ENCODE results near the gene BOK. TPM values are rescaled to one million over a fixed set of nuclear protein-coding genes. Genes with fewer than 3 reads are reported as not detected.

BOK gene
- total and polyA plus RNA-seq, 4 donors, result 11.3 to 82.1 (median 44.0) TPM

- Histone ChIP-seq H3K9ac (ENCODE audit: low read depth in 1 of 2, low read length in 2 of 2) (no peak overlapping the region), H3K9me3 (ENCODE audit: control insufficient read depth in 4 of 4, low read length in 3 of 4) (no peaks in the 10 kb centered on the region), H3K36me3 (ENCODE audit: control insufficient read depth in 4 of 4, insufficient read depth in 3 of 4, low read depth in 1 of 4, low read length in 3 of 4) (peaks cover 4 to 20% (median 13%) of the 10 kb centered on the region in 4 donors), H3K4me3 (ENCODE audit: low read depth in 1 of 3, low read length in 3 of 3) (no peak overlapping the region), H3K27ac (ENCODE audit: low read depth in 1 of 2, low read length in 2 of 2) (no peak overlapping the region), H3K4me1 (ENCODE audit: control insufficient read depth in 4 of 4, insufficient read depth in 4 of 4, low read length in 3 of 4) (peaks cover 0 to 3% (median 0%) of the 10 kb centered on the region in 4 donors), H3K27me3 (ENCODE audit: control insufficient read depth in 4 of 4, insufficient read depth in 4 of 4, low read length in 3 of 4) (no peaks in the 10 kb centered on the region)
- TF ChIP-seq RXRA (IDR thresholded peaks at IDR 0.05) (no peak), MAX (IDR thresholded peaks at IDR 0.05) (no peak), JUND (IDR thresholded peaks at IDR 0.05) (no peak), RAD21 (IDR thresholded peaks at IDR 0.05) (no peak), EGR1 (IDR thresholded peaks at IDR 0.05; ENCODE audit: low read depth in 2 of 2) (no peak)
- no peak for DNase-seq (ENCODE audit: low spot score)
- 90% methylated on average over 14 of the region's 14 CpGs for WGBS
These were observed 17.7 kb downstream of the BOK start for GRCh38 chr2:241576293-241576654.

- DNase-seq (ENCODE audit: low spot score), result no peak
- no peak overlapping the region for H3K9ac ChIP-seq (ENCODE audit: low read depth in 1 of 2, low read length in 2 of 2)
- H3K4me3 ChIP-seq (ENCODE audit: low read depth in 1 of 3, low read length in 3 of 3), result no peak overlapping the region
- TF ChIP-seq ATF3 (IDR thresholded peaks at IDR 0.05) (no peak), HNF4G (IDR thresholded peaks at IDR 0.05) (no peak), RAD21 (IDR thresholded peaks at IDR 0.05) (no peak), REST (IDR thresholded peaks at IDR 0.05) (no peak), ZBTB33 (IDR thresholded peaks at IDR 0.05) (no peak), CTCF (IDR thresholded peaks at IDR 0.05; ENCODE audit: low read depth, low read length, missing input control) (no peak), TAF1 (conservative IDR thresholded peaks at IDR 0.05) (no peak), JUND (IDR thresholded peaks at IDR 0.05) (no peak), RXRA (IDR thresholded peaks at IDR 0.05) (no peak), FOXA1 (IDR thresholded peaks at IDR 0.05) (no peak), SP1 (IDR thresholded peaks at IDR 0.05) (no peak), NR2F2 (IDR thresholded peaks at IDR 0.05) (no peak), FOXA2 (IDR thresholded peaks at IDR 0.05) (no peak), EGR1 (IDR thresholded peaks at IDR 0.05; ENCODE audit: low read depth in 2 of 2) (no peak), GABPA (IDR thresholded peaks at IDR 0.05 in 1 of 2, conservative IDR thresholded peaks at IDR 0.05 in 1 of 2) (no peak), MAX (IDR thresholded peaks at IDR 0.05) (no peak), HNF4A (conservative IDR thresholded peaks at IDR 0.05) (no peak), YY1 (IDR thresholded peaks at IDR 0.05) (no peak)
- H3K27ac ChIP-seq (ENCODE audit: low read depth in 1 of 2, low read length in 2 of 2), result no peak overlapping the region
- 84% methylated on average over 9 of the region's 9 CpGs for WGBS
- peaks cover 4 to 14% (median 10%) of the 10 kb centered on the region in 4 donors for H3K36me3 ChIP-seq (ENCODE audit: control insufficient read depth in 4 of 4, insufficient read depth in 3 of 4, low read depth in 1 of 4, low read length in 3 of 4)
- H3K4me1 ChIP-seq (ENCODE audit: control insufficient read depth in 4 of 4, insufficient read depth in 4 of 4, low read length in 3 of 4), result peaks cover 0 to 3% (median 0%) of the 10 kb centered on the region in 4 donors
- H3K27me3 ChIP-seq (ENCODE audit: control insufficient read depth in 4 of 4, insufficient read depth in 4 of 4, low read length in 3 of 4), result no peaks in the 10 kb centered on the region
- no peaks in the 10 kb centered on the region for H3K9me3 ChIP-seq (ENCODE audit: control insufficient read depth in 4 of 4, low read length in 3 of 4)
These were observed 19.0 kb downstream of the BOK start for GRCh38 chr2:241577413-241578122.

Data from liver (tissue), 9 donors.